ENCODE measurements around the gene P2RX6.

The P2RX6 gene

GRCh38 chr22:21012446-21013407 is 2.2 kb upstream of the P2RX6 start:
- no peak for DNase-seq (ENCODE audit: low read depth in 2 of 2)

GRCh38 chr22:21013657-21014201 is 1.2 kb upstream of the P2RX6 start:
- no peak for DNase-seq (ENCODE audit: low read depth in 2 of 2)

GRCh38 chr22:21014202-21014725 is 701 bp upstream of the P2RX6 start:
- DNase-seq (ENCODE audit: low read depth in 2 of 2): peak; percentile 70 to 86

GRCh38 chr22:21015466-21016006 is 571 bp downstream of the P2RX6 start:
- no peak for DNase-seq (ENCODE audit: low read depth in 2 of 2)

- DNase-seq (ENCODE audit: low read depth in 2 of 2): no peak
These were observed 1.9 kb downstream of the P2RX6 start for GRCh38 chr22:21016644-21017420.

GRCh38 chr22:21018314-21018713 is 3.3 kb downstream of the P2RX6 start:
- DNase-seq (ENCODE audit: low read depth in 2 of 2): no peak

- no peak for DNase-seq (ENCODE audit: low read depth in 2 of 2)
These were observed 6.0 kb downstream of the P2RX6 start for GRCh38 chr22:21020802-21021429.

GRCh38 chr22:21022507-21022906 is 7.5 kb downstream of the P2RX6 start:
- no peak for DNase-seq (ENCODE audit: low read depth in 2 of 2)

GRCh38 chr22:21022955-21023614 is 8.1 kb downstream of the P2RX6 start:
- DNase-seq (ENCODE audit: low read depth in 2 of 2): no peak

- no peak for DNase-seq (ENCODE audit: low read depth in 2 of 2)
These were observed 10.3 kb downstream of the P2RX6 start for GRCh38 chr22:21025266-21025665.

- no peak for DNase-seq (ENCODE audit: low read depth in 2 of 2)
These were observed 11.1 kb downstream of the P2RX6 start for GRCh38 chr22:21025763-21026755.

- no peak for DNase-seq (ENCODE audit: low read depth in 2 of 2)
These were observed 12.1 kb downstream of the P2RX6 start for GRCh38 chr22:21026783-21027692.

- DNase-seq (ENCODE audit: low read depth in 2 of 2): no peak
These were observed 13.6 kb downstream of the P2RX6 start for GRCh38 chr22:21028277-21029251.

- no peak for DNase-seq (ENCODE audit: low read depth in 2 of 2)
These were observed 14.6 kb downstream of the P2RX6 start for GRCh38 chr22:21029486-21030025.

GRCh38 chr22:21030032-21030431 is 15.1 kb downstream of the P2RX6 start:
- DNase-seq (ENCODE audit: low read depth in 2 of 2): no peak

GRCh38 chr22:21030621-21031544 is 15.9 kb downstream of the P2RX6 start:
- no peak for DNase-seq (ENCODE audit: low read depth in 2 of 2)

Data from activated CD4-positive, alpha-beta T cell treated with anti-CD3 and anti-CD28 coated beads for 24 hours (primary cell).